Right lobe of liver (tissue), 4 donors: ENCODE results near the gene MRPL54.

ENCODE experiments used
- POLR2A ChIP-seq: fragments of 450-650 bp; IDR thresholded peaks from one replicate; pipeline ENCODE4 v1.6.1; 2017; ENCODE audit warnings: antibody characterized with exemption, mild to moderate bottlenecking
- TF ChIP-seq, protein P1 (sequence below), 4 donors: fragments of 200-600 bp in 3 of 4; fragments of 450-650 bp in 1 of 4; IDR thresholded peaks; one replicate each; pipeline versions ENCODE4 v1.5.1 to v1.8.0; 2016 to 2022; ENCODE audit warnings: antibody characterized with exemption in 4 of 4, mild to moderate bottlenecking in 2 of 4
- donor health status: DM: no; HTN: no; CAD: no.
- donor health status: DM: no; HTN: no; CAD: no.
- donor health status: DM: no; HTN: yes; CAD: no.

DNA sequence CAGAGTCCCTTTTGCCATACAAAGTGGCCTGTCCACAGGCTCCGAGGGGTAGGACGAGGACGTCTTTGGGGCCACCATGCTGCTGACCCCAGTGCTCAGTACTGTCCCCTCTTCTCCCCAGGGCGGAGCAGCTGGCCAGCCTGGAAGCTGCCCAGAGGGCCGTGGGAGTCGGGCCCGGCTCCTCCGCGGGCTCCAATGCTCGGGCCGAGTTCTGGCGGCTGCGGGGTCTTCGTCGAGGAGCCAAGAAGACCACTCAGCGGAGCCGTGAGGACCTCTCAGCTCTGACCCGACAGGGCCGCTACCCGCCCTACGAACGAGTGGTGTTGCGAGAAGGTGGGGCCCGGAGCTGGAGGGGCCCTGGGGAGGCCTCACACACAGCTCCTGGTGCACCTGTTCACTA, 22.1 kb upstream of the MRPL54 start:
- TF ChIP-seq, protein P1, sequence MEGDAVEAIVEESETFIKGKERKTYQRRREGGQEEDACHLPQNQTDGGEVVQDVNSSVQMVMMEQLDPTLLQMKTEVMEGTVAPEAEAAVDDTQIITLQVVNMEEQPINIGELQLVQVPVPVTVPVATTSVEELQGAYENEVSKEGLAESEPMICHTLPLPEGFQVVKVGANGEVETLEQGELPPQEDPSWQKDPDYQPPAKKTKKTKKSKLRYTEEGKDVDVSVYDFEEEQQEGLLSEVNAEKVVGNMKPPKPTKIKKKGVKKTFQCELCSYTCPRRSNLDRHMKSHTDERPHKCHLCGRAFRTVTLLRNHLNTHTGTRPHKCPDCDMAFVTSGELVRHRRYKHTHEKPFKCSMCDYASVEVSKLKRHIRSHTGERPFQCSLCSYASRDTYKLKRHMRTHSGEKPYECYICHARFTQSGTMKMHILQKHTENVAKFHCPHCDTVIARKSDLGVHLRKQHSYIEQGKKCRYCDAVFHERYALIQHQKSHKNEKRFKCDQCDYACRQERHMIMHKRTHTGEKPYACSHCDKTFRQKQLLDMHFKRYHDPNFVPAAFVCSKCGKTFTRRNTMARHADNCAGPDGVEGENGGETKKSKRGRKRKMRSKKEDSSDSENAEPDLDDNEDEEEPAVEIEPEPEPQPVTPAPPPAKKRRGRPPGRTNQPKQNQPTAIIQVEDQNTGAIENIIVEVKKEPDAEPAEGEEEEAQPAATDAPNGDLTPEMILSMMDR (IDR thresholded peaks at IDR 0.05) = no peak
- no peak for TF ChIP-seq POLR2A
